GM21381 (cell line): Measurements from ENCODE around the gene LYPD5.
"Not testable (repeated sequence)": the region's sequence is repeated elsewhere in the genome, so short reads cannot be mapped to it uniquely, and the experiment has no call there.

Experiments used
- ATAC-seq: cut with Tn5 transposase; IDR thresholded peaks from one replicate; pipeline ENCODE4 v1.9.1; 2021; ENCODE audit warnings: mild to moderate bottlenecking, moderate library complexity; ENCODE audit not compliant: unreplicated experiment

Gene LYPD5

GRCh38 chr19:43806848-43807247 lies 4.6 kb upstream of the LYPD5 start:
- ATAC-seq: no peak

DNA sequence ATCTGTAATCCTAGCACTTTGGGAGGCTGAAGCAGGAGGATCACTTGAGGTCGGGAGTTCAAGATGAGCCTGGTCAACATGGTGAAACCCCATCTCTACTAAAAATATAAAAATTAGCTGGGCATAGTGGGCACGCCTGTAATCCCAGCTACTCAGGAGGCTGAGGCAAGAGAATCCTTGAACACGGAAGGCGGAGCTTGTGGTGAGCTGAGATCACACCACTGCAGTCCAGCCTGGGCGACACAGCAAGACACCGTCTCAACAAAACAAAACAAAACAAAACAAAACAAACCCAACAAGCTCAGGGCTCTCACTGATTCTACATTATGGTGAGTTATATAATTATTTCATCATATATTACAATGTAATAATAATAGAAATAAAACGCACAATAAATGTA lies 4.2 kb upstream of the LYPD5 start:
- ATAC-seq: not testable (repeated sequence)

DNA sequence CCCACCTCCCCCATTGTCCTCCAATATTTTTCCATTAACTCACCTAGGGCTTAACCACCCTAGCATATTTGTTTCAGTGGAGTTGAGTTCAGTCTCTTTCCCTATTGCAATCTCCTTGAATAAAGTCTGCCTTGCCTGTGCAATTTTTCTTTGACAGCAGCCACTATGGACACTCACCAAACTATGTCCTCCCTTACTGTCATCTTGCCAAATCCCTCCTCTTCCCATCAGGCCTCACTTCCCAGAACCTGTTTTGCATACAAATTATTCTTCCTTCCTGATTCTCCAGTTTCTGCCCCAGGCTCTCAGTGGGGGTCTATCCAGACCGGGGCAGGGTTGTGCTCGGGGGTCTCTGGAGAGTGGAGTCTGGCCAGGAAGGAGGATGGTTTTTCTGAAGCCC lies 2.2 kb upstream of the LYPD5 start:
- ATAC-seq: no peak

DNA sequence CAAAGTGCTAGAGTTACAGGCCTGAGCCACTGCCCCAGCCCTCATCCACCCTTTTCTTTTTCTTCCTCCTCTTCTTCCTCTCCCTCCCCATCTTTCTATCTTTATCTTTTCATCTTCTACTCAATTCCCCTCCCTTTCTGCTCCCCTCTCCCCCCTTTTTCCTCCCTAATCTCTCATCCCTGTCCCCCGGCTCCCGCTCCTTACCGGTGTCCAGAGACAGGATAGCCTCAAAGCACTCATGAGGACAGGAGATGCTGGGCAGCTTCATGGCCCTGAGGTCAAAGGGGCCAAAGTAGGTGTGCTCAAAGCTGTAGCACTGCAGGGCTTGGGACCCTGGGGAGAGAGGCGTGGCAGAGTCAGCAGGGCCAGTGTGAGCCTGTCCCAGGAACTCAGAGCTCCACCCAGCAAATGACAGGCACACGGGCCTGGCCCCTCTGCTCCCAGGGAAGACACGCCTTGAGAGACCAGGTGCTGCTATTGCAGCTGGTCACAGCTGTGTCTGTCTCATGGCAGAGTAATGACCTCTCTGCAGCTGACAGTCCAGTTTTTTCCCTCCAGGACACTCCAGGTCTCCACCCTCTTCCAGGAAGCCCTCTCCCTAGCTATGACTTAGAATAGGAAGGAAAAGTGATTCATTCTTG lies 2.6 kb downstream of the LYPD5 start:
- no peak for ATAC-seq

DNA sequence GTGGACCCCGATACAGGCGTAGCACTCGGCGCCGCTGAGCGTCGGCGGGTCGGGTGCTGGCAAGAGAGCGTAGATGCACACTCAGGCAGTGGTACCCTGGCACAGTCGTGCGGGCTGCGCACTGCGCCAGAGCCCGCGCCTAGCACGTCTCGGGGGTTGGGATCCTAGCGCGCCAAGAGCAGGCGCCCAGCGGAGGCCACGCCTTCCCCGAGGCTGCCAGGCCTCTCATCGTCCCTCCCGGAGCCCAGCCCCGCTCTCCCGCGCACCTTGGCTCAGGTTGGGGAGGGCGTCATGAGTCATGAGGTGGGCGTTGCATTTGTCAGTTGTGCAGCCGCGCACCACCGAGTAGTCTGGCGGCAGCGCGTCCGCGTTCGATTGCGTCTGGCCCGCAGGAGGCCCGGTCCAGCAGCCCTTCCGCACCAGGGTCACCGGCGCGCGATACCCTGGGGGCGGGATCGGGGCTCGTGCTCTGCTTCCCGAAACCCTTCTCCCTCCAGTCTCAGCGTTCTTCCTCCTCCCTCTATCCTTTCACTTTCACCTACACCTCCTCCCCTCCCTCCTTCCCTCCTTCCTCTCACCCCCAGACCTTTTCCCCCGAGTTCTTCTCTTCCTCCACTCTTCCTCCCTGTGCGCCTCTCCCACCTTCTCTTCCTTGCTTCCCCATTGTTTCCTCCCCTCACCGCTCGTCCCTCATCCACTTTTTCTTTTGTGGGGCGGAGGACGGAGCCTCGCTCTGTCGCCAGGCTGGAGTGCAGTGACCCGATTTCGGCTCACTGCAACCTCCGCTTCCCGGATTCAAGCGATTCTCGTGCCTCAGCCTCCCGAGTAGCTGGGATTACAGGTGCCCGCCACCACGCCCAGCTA lies 3.5 kb downstream of the LYPD5 start:
- no peak for ATAC-seq

GRCh38 chr19:43798026-43798545 lies 4.2 kb downstream of the LYPD5 start:
- ATAC-seq: no peak

DNA sequence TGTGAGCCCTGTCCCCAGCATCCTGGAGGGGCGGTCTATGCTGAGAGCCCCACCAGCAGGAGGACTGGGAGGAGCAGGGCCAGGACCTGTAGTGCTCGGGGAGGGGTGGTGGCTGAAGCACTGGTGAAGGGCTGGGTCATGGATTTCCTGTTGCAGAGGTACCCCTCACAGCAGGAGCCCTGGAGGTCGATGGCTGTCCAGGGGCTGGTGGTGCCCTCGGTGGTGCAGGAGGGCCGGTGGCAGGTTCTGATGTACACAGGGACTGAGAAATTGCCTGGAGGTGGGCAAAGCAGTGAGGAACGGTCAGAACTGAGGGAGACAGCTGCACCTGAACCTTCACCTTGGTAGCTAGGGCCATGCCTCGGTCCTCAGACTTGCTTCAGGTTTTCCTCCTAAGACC lies 4.7 kb downstream of the LYPD5 start:
- ATAC-seq: no peak

DNA sequence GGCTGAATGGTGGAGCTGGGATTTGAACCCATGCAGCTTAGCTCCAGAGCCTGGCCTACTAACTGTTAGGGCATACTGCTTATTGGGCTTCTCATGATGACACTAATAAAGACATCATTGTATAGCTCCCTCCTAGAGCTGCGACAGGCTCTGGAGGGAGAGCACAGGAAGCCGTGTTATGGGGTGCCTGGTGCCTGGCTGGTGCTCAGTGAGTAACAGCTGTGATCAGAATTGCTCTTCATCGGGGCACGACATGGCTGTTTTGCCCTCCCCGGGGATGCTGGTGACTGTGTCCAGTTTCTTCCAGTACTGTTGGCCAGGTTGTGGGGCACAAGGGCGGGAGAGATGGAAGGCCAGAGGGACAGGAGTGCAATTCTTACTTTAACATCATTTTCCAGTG lies 5.1 kb downstream of the LYPD5 start:
- no peak for ATAC-seq

DNA sequence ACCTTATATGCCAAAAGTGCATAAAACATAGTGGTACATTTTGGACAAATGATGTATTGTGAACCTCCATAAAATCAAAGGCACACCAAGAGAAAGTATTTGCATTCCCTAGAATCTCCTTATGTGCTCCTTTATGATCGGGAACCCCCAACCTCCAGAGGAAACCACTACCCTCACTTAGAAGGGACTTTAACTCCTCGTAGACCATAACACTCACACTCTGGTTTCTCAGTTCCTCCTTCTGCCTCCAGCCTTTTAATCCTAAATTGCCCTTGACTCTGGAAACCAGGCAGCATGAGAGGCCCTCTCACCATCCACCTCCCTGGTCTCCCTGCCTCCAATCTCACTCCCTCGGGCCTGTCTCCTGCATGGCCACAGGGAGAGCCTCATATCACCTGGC lies 11.7 kb downstream of the LYPD5 start:
- ATAC-seq: no peak

GRCh38 chr19:43789029-43789428 lies 13.2 kb downstream of the LYPD5 start:
- no peak for ATAC-seq

DNA sequence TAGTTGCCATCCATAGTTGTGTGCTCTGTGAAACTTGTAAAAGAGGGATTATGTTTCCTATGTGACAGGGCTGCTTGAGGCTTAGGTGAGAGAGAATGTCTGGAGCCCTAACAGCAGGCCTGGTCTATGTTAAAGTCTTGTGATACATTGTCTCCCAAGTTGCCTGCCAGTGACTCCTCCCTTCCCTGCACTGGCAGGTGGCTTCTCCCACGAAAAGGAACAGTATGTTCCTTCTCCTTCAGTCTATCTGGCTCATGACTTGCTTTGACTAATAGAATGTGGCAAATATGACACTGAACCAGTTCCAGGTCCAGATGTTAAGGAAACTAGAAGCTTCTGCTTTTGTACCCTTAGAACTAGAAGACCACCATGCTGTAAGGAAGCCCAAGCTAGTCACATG lies 15.6 kb downstream of the LYPD5 start:
- no peak for ATAC-seq

- no peak for ATAC-seq
These were observed 17.1 kb downstream of the LYPD5 start for GRCh38 chr19:43784981-43785808.

DNA sequence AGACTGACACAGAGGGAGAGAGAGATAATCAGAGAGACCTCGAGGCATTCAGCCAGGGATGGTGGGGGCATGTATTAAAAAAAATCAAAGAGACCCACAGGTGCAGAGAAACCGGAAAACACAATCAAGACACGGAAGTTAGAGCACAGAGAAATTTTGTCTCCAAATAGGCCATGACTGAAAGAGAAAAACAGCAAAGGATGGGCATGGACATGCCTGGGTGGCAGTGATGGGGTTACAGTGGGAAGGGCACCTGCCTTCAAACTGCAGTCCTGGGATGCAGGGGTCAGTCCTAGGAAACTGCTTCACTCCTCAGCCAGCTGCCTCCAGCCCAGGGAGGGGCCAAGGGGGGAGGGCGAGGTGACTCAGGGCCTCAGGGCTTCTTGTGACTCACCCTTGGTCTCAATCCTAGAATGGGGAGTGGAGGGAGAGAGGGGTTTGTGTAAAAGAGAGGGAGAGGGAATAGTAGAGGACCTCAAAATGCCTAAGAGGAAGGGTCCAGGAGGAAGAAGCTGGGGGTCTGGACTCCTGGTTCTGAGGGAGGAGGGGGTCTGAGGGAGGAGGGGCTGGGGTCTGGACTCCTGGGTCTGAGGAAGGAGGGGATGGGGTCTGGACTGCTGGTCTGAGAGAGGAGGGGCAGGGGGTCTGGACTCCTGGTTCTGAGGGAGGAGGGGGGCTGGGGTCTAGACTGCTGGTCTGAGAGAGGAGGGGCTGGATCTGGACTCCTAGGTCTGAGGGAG lies 17.8 kb downstream of the LYPD5 start:
- no peak for ATAC-seq

DNA sequence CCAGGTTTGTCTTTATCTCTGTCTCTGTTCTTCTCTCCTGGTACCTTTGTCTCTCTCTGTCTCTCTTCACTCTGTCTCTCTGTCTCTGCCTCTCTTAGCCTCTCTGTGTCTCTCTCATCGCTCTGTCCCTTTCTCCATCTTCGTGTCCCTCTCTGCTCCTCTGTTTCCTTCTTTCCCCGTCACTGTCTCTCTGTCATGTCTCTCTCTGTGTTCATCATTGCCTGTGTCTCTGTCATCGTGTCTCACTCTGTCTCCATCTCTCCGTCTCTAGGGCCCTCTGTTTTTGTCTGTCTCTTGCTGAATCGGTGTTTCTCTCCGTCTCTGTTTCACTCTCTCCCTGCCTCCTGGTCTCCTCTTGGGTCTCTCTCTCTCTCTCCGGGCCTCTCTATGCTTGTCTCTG lies 18.6 kb downstream of the LYPD5 start:
- no peak for ATAC-seq

GRCh38 chr19:43782689-43783231 lies 19.5 kb downstream of the LYPD5 start:
- ATAC-seq: no peak

GRCh38 chr19:43782311-43782660 lies 20.0 kb downstream of the LYPD5 start:
- no peak for ATAC-seq

DNA sequence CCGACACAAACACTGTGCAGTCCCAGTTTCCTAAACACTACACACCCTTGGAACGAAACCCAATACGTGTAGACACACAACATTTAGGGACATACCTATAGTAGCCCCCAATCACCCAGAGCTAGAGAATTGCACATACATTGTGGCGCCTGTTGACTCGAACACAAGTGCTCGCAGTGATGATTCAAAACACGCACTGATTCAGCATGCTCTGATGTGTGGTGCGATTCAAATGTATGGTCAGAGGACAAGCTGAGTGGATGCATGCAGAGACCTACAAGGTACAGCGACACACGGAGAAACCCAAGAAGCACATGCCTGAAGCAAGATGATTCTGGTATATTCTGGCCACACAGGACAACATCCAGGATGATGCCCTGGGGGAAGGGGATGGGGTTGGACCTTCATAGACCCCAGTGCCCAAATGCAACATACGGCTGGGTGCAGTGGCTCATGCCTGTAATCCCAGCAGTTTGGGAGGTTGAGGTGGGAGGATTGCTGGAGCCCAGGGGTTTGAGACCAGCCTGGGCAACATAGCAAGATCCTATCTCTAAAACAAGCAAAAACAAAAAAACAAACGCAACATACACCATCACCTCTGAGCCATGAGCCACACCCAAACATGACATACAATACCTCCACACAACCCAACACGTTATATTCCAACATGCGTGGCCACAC lies 20.5 kb downstream of the LYPD5 start:
- no peak for ATAC-seq

GRCh38 chr19:43780706-43781525 lies 21.3 kb downstream of the LYPD5 start, which contains the start of gene KCNN4:
Gene KCNN4, minus strand, starts transcription at chr19:43780973. Its CDS starts 112 bp downstream, at chr19:43780861.
- ATAC-seq: no peak

GRCh38 chr19:43779820-43780219 lies 22.4 kb downstream of the LYPD5 start:
- no peak for ATAC-seq
